Measurements from ENCODE around the gene SYT6. TPM values are rescaled to one million over a fixed set of nuclear protein-coding genes. Genes with fewer than 3 reads are reported as not detected.
"Not testable (repeated sequence)": the region's sequence is repeated elsewhere in the genome, so short reads cannot be mapped to it uniquely, and the experiment has no call there.

The SYT6 gene
- polyA plus RNA-seq, 4 donors, result 0.04 to 0.54 (median 0.18) TPM; not detected in 1

GRCh38 chr1:114065671-114066070 is 88.0 kb downstream of the SYT6 start:
- DNase-seq; H3K9me3 ChIP-seq (ENCODE audit: control insufficient read depth in 2 of 2, insufficient read depth in 1 of 2, low read depth in 1 of 2, low read length in 1 of 2); FAIRE-seq; H3K36me3 ChIP-seq (ENCODE audit: control insufficient read depth in 3 of 3, insufficient read depth in 2 of 3, low read depth in 1 of 3, low read length in 3 of 3); H3K27me3 ChIP-seq (ENCODE audit: control insufficient read depth in 3 of 3, insufficient read depth in 3 of 3, low read length in 3 of 3); H3K4me1 ChIP-seq (ENCODE audit: control insufficient read depth in 3 of 3, insufficient read depth in 2 of 3, low read depth in 1 of 3, low read length in 2 of 3); H3K4me3 ChIP-seq (ENCODE audit: low read depth in 1 of 3, low read length in 3 of 3); H3K27ac ChIP-seq (ENCODE audit: low read depth in 1 of 3, low read length in 2 of 3): not testable (repeated sequence)
- 58 to 75% (median 60%) methylated on average over 3 of the region's 3 CpGs for WGBS, 3 donors

DNA sequence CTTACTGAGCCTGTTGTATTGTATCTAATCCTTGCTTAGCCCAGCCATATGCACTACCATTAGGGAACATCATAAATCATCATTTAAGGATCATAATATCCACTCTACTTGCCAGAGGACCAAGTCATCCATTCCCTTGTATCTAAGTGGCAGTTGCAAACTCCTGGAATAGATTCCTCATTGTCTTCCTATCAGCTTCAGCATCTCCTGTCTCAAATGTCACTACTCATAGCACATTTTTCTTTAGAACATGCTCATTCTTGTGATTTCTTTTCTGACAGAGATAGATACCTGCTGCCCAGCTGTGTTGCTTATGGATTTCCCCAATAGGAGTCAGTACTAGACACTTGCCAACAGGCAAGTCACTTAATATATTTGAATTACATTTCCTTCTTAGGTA is 90.1 kb downstream of the SYT6 start:
- Histone ChIP-seq H3K9me3 (ENCODE audit: control insufficient read depth in 2 of 2, insufficient read depth in 1 of 2, low read depth in 1 of 2, low read length in 1 of 2) (peaks cover 0 to 10% of the 10 kb centered on the region in 2 donors), H3K27me3 (ENCODE audit: control insufficient read depth in 3 of 3, insufficient read depth in 3 of 3, low read length in 3 of 3) (no peaks in the 10 kb centered on the region), H3K27ac (ENCODE audit: low read depth in 1 of 3, low read length in 2 of 3) (no peak overlapping the region), H3K4me3 (ENCODE audit: low read depth in 1 of 3, low read length in 3 of 3) (no peak overlapping the region), H3K4me1 (ENCODE audit: control insufficient read depth in 3 of 3, insufficient read depth in 2 of 3, low read depth in 1 of 3, low read length in 2 of 3) (no peaks in the 10 kb centered on the region), H3K36me3 (ENCODE audit: control insufficient read depth in 3 of 3, insufficient read depth in 2 of 3, low read depth in 1 of 3, low read length in 3 of 3) (no peaks in the 10 kb centered on the region)
- FAIRE-seq (no peak), DNase-seq (no peak)

GRCh38 chr1:114062477-114063099 is 91.1 kb downstream of the SYT6 start:
- FAIRE-seq, result no peak

DNA sequence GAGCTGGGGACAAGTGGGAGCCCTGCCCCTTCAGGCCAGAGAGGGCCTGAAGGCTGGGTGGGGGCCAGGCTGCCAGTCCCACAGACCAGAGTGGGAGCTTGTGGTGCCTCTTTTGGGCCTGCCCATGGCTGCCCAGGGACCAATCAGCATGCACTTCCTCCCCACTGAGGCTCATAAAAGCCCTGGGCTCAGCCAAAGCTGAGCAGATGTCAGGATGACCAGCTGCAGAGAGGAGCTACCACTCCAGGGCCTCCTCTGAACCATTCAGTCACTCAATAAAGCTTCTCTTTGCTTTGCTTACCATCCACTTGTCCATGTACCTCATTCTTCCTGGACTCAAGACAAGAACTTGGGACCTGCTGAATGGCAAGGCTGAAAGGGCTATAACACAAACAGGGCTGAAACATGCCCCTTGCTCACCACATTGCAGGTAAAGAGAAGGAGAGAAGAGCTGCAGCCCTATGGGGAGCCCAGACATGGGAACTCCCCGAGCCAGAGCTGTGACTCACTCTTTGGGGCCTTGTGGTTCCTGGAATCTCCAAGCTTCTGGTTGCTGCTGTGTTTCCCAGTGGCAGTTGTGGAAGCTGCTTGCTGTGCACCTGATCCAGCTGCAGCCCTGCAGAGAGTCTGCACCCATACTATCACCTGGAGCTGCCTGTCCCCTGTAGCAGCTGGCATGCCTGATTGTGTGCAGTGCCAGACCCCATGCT is 92.4 kb downstream of the SYT6 start:
- no peaks in the 10 kb centered on the region for H3K36me3 ChIP-seq (ENCODE audit: control insufficient read depth in 3 of 3, insufficient read depth in 2 of 3, low read depth in 1 of 3, low read length in 3 of 3)
- no peaks in the 10 kb centered on the region for H3K4me1 ChIP-seq (ENCODE audit: control insufficient read depth in 3 of 3, insufficient read depth in 2 of 3, low read depth in 1 of 3, low read length in 2 of 3)
- H3K27me3 ChIP-seq (ENCODE audit: control insufficient read depth in 3 of 3, insufficient read depth in 3 of 3, low read length in 3 of 3), result no peaks in the 10 kb centered on the region
- no peak overlapping the region for H3K27ac ChIP-seq (ENCODE audit: low read depth in 1 of 3, low read length in 2 of 3)
- FAIRE-seq (no peak), DNase-seq (no peak)
- WGBS, 3 donors, result 79 to 87% (median 83%) methylated on average over 1 of the region's 1 CpG
- peaks cover 0 to 13% of the 10 kb centered on the region in 2 donors for H3K9me3 ChIP-seq (ENCODE audit: control insufficient read depth in 2 of 2, insufficient read depth in 1 of 2, low read depth in 1 of 2, low read length in 1 of 2)
- no peak overlapping the region for H3K4me3 ChIP-seq (ENCODE audit: low read depth in 1 of 3, low read length in 3 of 3)

More at GRCh38 chr1:114062477-114063099, 91.1 kb downstream of the SYT6 start:
- no peak overlapping the region for H3K27ac ChIP-seq (ENCODE audit: low read depth in 1 of 3, low read length in 2 of 3)
- 51 to 58% (median 57%) methylated on average over 8 of the region's 8 CpGs for WGBS, 3 donors
- no peaks in the 10 kb centered on the region for H3K27me3 ChIP-seq (ENCODE audit: control insufficient read depth in 3 of 3, insufficient read depth in 3 of 3, low read length in 3 of 3)
- no peak for DNase-seq
- peaks cover 0 to 10% of the 10 kb centered on the region in 2 donors for H3K9me3 ChIP-seq (ENCODE audit: control insufficient read depth in 2 of 2, insufficient read depth in 1 of 2, low read depth in 1 of 2, low read length in 1 of 2)
- no peaks in the 10 kb centered on the region for H3K36me3 ChIP-seq (ENCODE audit: control insufficient read depth in 3 of 3, insufficient read depth in 2 of 3, low read depth in 1 of 3, low read length in 3 of 3)
- no peaks in the 10 kb centered on the region for H3K4me1 ChIP-seq (ENCODE audit: control insufficient read depth in 3 of 3, insufficient read depth in 2 of 3, low read depth in 1 of 3, low read length in 2 of 3)
- H3K4me3 ChIP-seq (ENCODE audit: low read depth in 1 of 3, low read length in 3 of 3), result no peak overlapping the region

DNA sequence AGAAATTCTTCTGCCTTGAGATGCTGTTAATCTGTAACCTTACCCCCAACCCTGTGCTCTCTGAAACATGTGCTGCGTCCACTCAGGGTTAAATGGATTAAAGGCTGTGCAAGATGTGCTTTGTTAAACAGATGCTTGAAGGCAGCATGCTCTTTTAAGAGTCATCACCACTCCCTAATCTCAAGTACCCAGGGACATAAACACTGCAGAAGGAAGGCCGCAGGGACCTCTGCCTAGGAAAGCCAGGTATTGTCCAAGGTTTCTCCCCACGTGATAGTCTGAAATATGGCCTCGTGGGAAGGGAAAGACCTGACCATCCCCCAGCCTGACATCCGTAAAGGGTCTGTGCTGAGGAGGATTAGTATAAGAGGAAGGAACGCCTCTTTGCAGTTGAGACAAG is 95.4 kb downstream of the SYT6 start:
- not testable (repeated sequence) for DNase-seq; H3K4me1 ChIP-seq (ENCODE audit: control insufficient read depth in 3 of 3, insufficient read depth in 2 of 3, low read depth in 1 of 3, low read length in 2 of 3); H3K27ac ChIP-seq (ENCODE audit: low read depth in 1 of 3, low read length in 2 of 3); FAIRE-seq; H3K4me3 ChIP-seq (ENCODE audit: low read depth in 1 of 3, low read length in 3 of 3); H3K27me3 ChIP-seq (ENCODE audit: control insufficient read depth in 3 of 3, insufficient read depth in 3 of 3, low read length in 3 of 3); H3K36me3 ChIP-seq (ENCODE audit: control insufficient read depth in 3 of 3, insufficient read depth in 2 of 3, low read depth in 1 of 3, low read length in 3 of 3)
- 35 to 64% (median 61%) methylated on average over 5 to 6 of the region's 6 CpGs for WGBS, 3 donors
- H3K9me3 ChIP-seq (ENCODE audit: control insufficient read depth in 2 of 2, insufficient read depth in 1 of 2, low read depth in 1 of 2, low read length in 1 of 2), result peaks cover 0 to 13% of the 10 kb centered on the region in 2 donors

GRCh38 chr1:114054148-114054547 is 99.5 kb downstream of the SYT6 start:
- Histone ChIP-seq H3K4me3 (ENCODE audit: low read depth in 1 of 3, low read length in 3 of 3) (no peak overlapping the region), H3K4me1 (ENCODE audit: control insufficient read depth in 3 of 3, insufficient read depth in 2 of 3, low read depth in 1 of 3, low read length in 2 of 3) (no peaks in the 10 kb centered on the region), H3K36me3 (ENCODE audit: control insufficient read depth in 3 of 3, insufficient read depth in 2 of 3, low read depth in 1 of 3, low read length in 3 of 3) (no peaks in the 10 kb centered on the region), H3K9me3 (ENCODE audit: control insufficient read depth in 2 of 2, insufficient read depth in 1 of 2, low read depth in 1 of 2, low read length in 1 of 2) (peaks cover 0 to 3% of the 10 kb centered on the region in 2 donors), H3K27ac (ENCODE audit: low read depth in 1 of 3, low read length in 2 of 3) (no peak overlapping the region), H3K27me3 (ENCODE audit: control insufficient read depth in 3 of 3, insufficient read depth in 3 of 3, low read length in 3 of 3) (no peaks in the 10 kb centered on the region)
- 94 to 97% (median 95%) methylated on average over 2 of the region's 2 CpGs for WGBS, 3 donors
- no peak for FAIRE-seq
- no peak for DNase-seq

GRCh38 chr1:114048232-114048631 is 105.4 kb downstream of the SYT6 start:
- peaks cover 0 to 5% (median 0%) of the 10 kb centered on the region in 3 donors for H3K4me1 ChIP-seq (ENCODE audit: control insufficient read depth in 3 of 3, insufficient read depth in 2 of 3, low read depth in 1 of 3, low read length in 2 of 3)
- FAIRE-seq, result no peak

DNA sequence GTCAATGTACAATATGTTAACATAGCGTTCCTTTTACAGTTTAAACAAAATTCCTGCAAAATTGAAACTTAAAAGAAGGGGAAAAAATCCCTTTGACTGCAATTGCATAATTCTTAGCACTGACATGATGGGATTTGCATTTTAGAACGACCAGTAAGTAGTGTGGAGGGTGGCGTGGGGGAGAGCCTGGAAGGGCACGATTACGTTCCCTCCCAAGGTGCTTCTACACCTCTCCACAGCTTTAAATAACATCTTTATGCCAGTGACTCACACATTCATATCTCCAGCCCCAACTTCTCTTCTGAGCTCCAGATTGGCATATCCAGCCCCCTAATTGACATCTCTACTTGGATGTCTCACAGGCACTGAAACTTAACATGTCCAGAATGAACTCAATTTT is 110.1 kb downstream of the SYT6 start:
- Histone ChIP-seq H3K4me3 (ENCODE audit: low read depth in 1 of 3, low read length in 3 of 3) (no peak overlapping the region), H3K36me3 (ENCODE audit: control insufficient read depth in 3 of 3, insufficient read depth in 2 of 3, low read depth in 1 of 3, low read length in 3 of 3) (no peaks in the 10 kb centered on the region), H3K9me3 (ENCODE audit: control insufficient read depth in 2 of 2, insufficient read depth in 1 of 2, low read depth in 1 of 2, low read length in 1 of 2) (peaks cover 0 to 16% of the 10 kb centered on the region in 2 donors), H3K27me3 (ENCODE audit: control insufficient read depth in 3 of 3, insufficient read depth in 3 of 3, low read length in 3 of 3) (no peaks in the 10 kb centered on the region), H3K27ac (ENCODE audit: low read depth in 1 of 3, low read length in 2 of 3) (no peak overlapping the region), H3K4me1 (ENCODE audit: control insufficient read depth in 3 of 3, insufficient read depth in 2 of 3, low read depth in 1 of 3, low read length in 2 of 3) (peaks cover 0 to 29% (median 0%) of the 10 kb centered on the region in 3 donors)
- 48 to 68% (median 63%) methylated on average over 5 of the region's 5 CpGs for WGBS, 3 donors
- no peak for DNase-seq
- no peak for FAIRE-seq

More at GRCh38 chr1:114048232-114048631, 105.4 kb downstream of the SYT6 start:
- H3K9me3 ChIP-seq (ENCODE audit: control insufficient read depth in 2 of 2, insufficient read depth in 1 of 2, low read depth in 1 of 2, low read length in 1 of 2), result peaks cover 0 to 16% of the 10 kb centered on the region in 2 donors
- no peak overlapping the region for H3K27ac ChIP-seq (ENCODE audit: low read depth in 1 of 3, low read length in 2 of 3)
- no peaks in the 10 kb centered on the region for H3K36me3 ChIP-seq (ENCODE audit: control insufficient read depth in 3 of 3, insufficient read depth in 2 of 3, low read depth in 1 of 3, low read length in 3 of 3)
- DNase-seq, result no peak
- 63 to 70% (median 67%) methylated on average over 1 of the region's 1 CpG for WGBS, 3 donors
- no peak overlapping the region for H3K4me3 ChIP-seq (ENCODE audit: low read depth in 1 of 3, low read length in 3 of 3)
- no peaks in the 10 kb centered on the region for H3K27me3 ChIP-seq (ENCODE audit: control insufficient read depth in 3 of 3, insufficient read depth in 3 of 3, low read length in 3 of 3)
